22Rv1 (cell line): Measurements from ENCODE around the gene PLA2G2A.

ENCODE experiments used
- CTCF ChIP-seq: fragments of 450-650 bp; IDR thresholded peaks from 2 replicates; pipeline ENCODE4 v1.5.1; 2017; ENCODE audit warnings: mild to moderate bottlenecking
- ZFX ChIP-seq: fragments of 450-650 bp; IDR thresholded peaks from 2 replicates; pipeline ENCODE4 v1.6.1; 2017; ENCODE audit warnings: antibody characterized with exemption, borderline replicate concordance

GRCh38 chr1:19940486-19941205 lies 38.8 kb downstream of the PLA2G2A start:
- TF ChIP-seq CTCF (no peak), ZFX (no peak)
